DND-41 (cell line): ENCODE measurements around the gene TMEM169.

Experiments used
- ATAC-seq: fragments of 200-7000 bp; cut with Tn5 transposase; 3 replicates; pipeline ENCODE4 v1.9.1; 2021; ENCODE audit warnings: low read depth; ENCODE audit not compliant: insufficient read depth
- DNase-seq: peaks from one replicate; pipeline ENCODE4 v3.0.0-alpha.2; 2020
- H2AFZ ChIP-seq: 2 replicates; pipeline ENCODE4 v1.6.0; 2012; ENCODE audit warnings: low read depth, low read length
- H3K27ac ChIP-seq: 2 replicates; pipeline ENCODE4 v1.5.1; 2012; ENCODE audit warnings: low read length, inconsistent platforms
- H3K27me3 ChIP-seq: fragments of 200-600 bp; sonication (generic); 2 replicates; pipeline ENCODE4 v1.6.0; 2012; ENCODE audit warnings: low read length, mild to moderate bottlenecking, inconsistent platforms; ENCODE audit not compliant: insufficient read depth, poor library complexity
- H3K36me3 ChIP-seq: 2 replicates; pipeline ENCODE4 v1.5.1; 2012; ENCODE audit warnings: low read length, inconsistent platforms; ENCODE audit not compliant: insufficient read depth
- H3K4me1 ChIP-seq: 2 replicates; pipeline ENCODE4 v1.5.1; 2012; ENCODE audit warnings: mild to moderate bottlenecking, low read length; ENCODE audit not compliant: insufficient read depth
- H3K4me2 ChIP-seq: 2 replicates; pipeline ENCODE4 v1.6.0; 2012; ENCODE audit warnings: mild to moderate bottlenecking, moderate library complexity, low read length, inconsistent platforms; ENCODE audit not compliant: insufficient read depth
- H3K4me3 ChIP-seq, 2 experiments: fragments of 200-600 bp in 1 of 2; shearing (Covaris generic) in 1 of 2; 2 replicates each; pipeline ENCODE4 v1.5.1; 2012 to 2016; ENCODE audit warnings: inconsistent platforms in 2 of 2, low read length in 2 of 2, mild to moderate bottlenecking in 2 of 2, low read depth in 1 of 2, moderate library complexity in 1 of 2
- H3K79me2 ChIP-seq: 2 replicates; pipeline ENCODE4 v1.6.0; 2012; ENCODE audit warnings: low read length, inconsistent platforms; ENCODE audit not compliant: insufficient read depth
- H3K9ac ChIP-seq: 2 replicates; pipeline ENCODE4 v1.6.0; 2012; ENCODE audit warnings: low read depth, mild to moderate bottlenecking, inconsistent platforms, low read length, moderate library complexity
- H3K9me3 ChIP-seq: 2 replicates; pipeline ENCODE4 v1.5.1; 2012; ENCODE audit warnings: low read length, moderate library complexity, mild to moderate bottlenecking, inconsistent platforms; ENCODE audit not compliant: insufficient read depth, severe bottlenecking
- H4K20me1 ChIP-seq: 2 replicates; pipeline ENCODE4 v1.6.0; 2012; ENCODE audit warnings: low read length; ENCODE audit not compliant: insufficient read depth
- CTCF ChIP-seq: IDR thresholded peaks from 2 replicates; pipeline ENCODE4 v1.5.1; 2012; ENCODE audit warnings: borderline replicate concordance, low read length, moderate library complexity, mild to moderate bottlenecking; ENCODE audit not compliant: poor library complexity, severe bottlenecking; ENCODE audit errors: extremely low read depth
- EZH2 ChIP-seq: IDR thresholded peaks from 3 replicates; pipeline ENCODE4 v1.6.1; 2012; ENCODE audit warnings: borderline replicate concordance, low read depth, mild to moderate bottlenecking, moderate library complexity, low read length, inconsistent platforms; ENCODE audit not compliant: severe bottlenecking

Gene TMEM169

DNA sequence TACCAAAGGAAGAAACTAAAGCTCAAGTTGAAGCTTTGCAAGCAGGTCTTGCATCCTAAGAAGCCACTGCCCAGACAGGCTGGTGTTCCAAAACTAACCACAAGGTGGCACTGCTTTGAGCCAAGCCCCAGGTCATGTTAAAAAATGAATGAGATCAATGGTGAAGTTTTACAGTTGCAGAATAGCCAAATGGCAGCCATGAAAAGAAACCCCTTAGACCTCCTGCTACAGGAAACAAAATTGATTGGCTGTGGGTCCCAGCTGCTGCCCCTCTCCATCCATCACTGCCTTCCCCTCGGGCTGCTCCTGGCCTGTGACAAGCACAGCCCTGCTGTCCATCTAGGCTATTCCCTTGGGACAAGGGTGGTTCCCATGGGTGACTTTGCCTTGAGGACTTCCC, 47.7 kb upstream of the TMEM169 start:
- no peak overlapping the region for H3K9ac ChIP-seq
- no peak overlapping the region for H3K4me2 ChIP-seq
- no peaks in the 10 kb centered on the region for H3K79me2 ChIP-seq
- H3K9me3 ChIP-seq, result no peaks in the 10 kb centered on the region
- H3K27ac ChIP-seq, result no peak overlapping the region
- no peak for TF ChIP-seq EZH2
- peak; percentile 90 for TF ChIP-seq CTCF
- no peaks in the 10 kb centered on the region for H4K20me1 ChIP-seq
- H3K4me3 ChIP-seq, result no peak overlapping the region
- DNase-seq, result peak; percentile 78
- H3K36me3 ChIP-seq, result no peaks in the 10 kb centered on the region
- 0 out of 2 replicates have a peak overlapping the region, but pooled peaks have one; percentile 27 for H2AFZ ChIP-seq
- peak; percentile 88 for ATAC-seq
- H3K4me1 ChIP-seq, result no peaks in the 10 kb centered on the region
- no peaks in the 10 kb centered on the region for H3K27me3 ChIP-seq

GRCh38 chr2:216039918-216040317, 41.8 kb upstream of the TMEM169 start:
- H3K36me3 ChIP-seq, result no peaks in the 10 kb centered on the region
- DNase-seq, result no peak
- H3K9me3 ChIP-seq, result no peaks in the 10 kb centered on the region
- H3K79me2 ChIP-seq, result no peaks in the 10 kb centered on the region
- TF ChIP-seq CTCF (no peak), EZH2 (no peak)
- H3K27me3 ChIP-seq, result no peaks in the 10 kb centered on the region
- no peaks in the 10 kb centered on the region for H4K20me1 ChIP-seq
- H3K9ac ChIP-seq, result no peak overlapping the region
- ATAC-seq, result no peak
- no peaks in the 10 kb centered on the region for H3K4me1 ChIP-seq
- no peak overlapping the region for H2AFZ ChIP-seq
- H3K4me2 ChIP-seq, result no peak overlapping the region
- no peak overlapping the region for H3K4me3 ChIP-seq
- H3K27ac ChIP-seq, result no peak overlapping the region

GRCh38 chr2:216041438-216041837, 40.3 kb upstream of the TMEM169 start:
- no peak overlapping the region for H3K27ac ChIP-seq
- H3K4me3 ChIP-seq, result no peak overlapping the region
- H2AFZ ChIP-seq, result no peak overlapping the region
- no peaks in the 10 kb centered on the region for H3K79me2 ChIP-seq
- DNase-seq (no peak), ATAC-seq (no peak)
- H3K36me3 ChIP-seq, result no peaks in the 10 kb centered on the region
- H3K9me3 ChIP-seq, result no peaks in the 10 kb centered on the region
- H3K27me3 ChIP-seq, result no peaks in the 10 kb centered on the region
- no peaks in the 10 kb centered on the region for H3K4me1 ChIP-seq
- H4K20me1 ChIP-seq, result no peaks in the 10 kb centered on the region
- no peak overlapping the region for H3K4me2 ChIP-seq
- no peak overlapping the region for H3K9ac ChIP-seq
- TF ChIP-seq CTCF, result no peak
- TF ChIP-seq EZH2, result no peak

- Histone ChIP-seq H2AFZ (no peak overlapping the region), H3K9ac (no peak overlapping the region), H3K79me2 (no peaks in the 10 kb centered on the region), H3K4me3 (no peak overlapping the region), H3K27ac (no peak overlapping the region), H3K4me1 (no peaks in the 10 kb centered on the region), H3K4me2 (no peak overlapping the region), H3K9me3 (no peaks in the 10 kb centered on the region), H3K27me3 (no peaks in the 10 kb centered on the region), H4K20me1 (no peaks in the 10 kb centered on the region), H3K36me3 (no peaks in the 10 kb centered on the region)
- no peak for DNase-seq
- ATAC-seq, result no peak
- TF ChIP-seq CTCF (no peak), EZH2 (no peak)
Measured at GRCh38 chr2:216043949-216044348, 37.8 kb upstream of the TMEM169 start.
